Activated B cell treated with CpG ODN at 0.5 μM for 24 hours (primary cell): ENCODE results near the gene PI4KA. TPM values are rescaled to one million over a fixed set of nuclear protein-coding genes. Genes with fewer than 3 reads are reported as not detected.

Experiments
- ATAC-seq: fragments of 200-7000 bp; cut with Tn5 transposase; one replicate; pipeline ENCODE4 v1.10.0; 2021; ENCODE audit warnings: low read depth, mild to moderate bottlenecking, moderate library complexity
- CTCF ChIA-PET: fragments of 350-600 bp; sonication (Branson Sonifier 250); formaldehyde crosslinking; loops from one replicate; lab custom pipeline; 2021; ENCODE audit warnings: antibody characterized with exemption; lab: Charles Lee
- POLR2A ChIA-PET: fragments of 350-600 bp; sonication (Branson Sonifier 250); formaldehyde crosslinking; loops from one replicate; lab custom pipeline; 2021; ENCODE audit warnings: antibody characterized with exemption; lab: Charles Lee
- DNase-seq: peaks from one replicate; pipeline ENCODE4 v3.0.0; 2022
- H3K27ac Mint-ChIP-seq: one replicate; pipeline ENCODE4 v1.8.0; 2020; ENCODE audit warnings: mixed read lengths
- H3K27me3 Mint-ChIP-seq: one replicate; pipeline ENCODE4 v1.8.0; 2021; ENCODE audit warnings: mixed read lengths
- H3K36me3 Mint-ChIP-seq: one replicate; pipeline ENCODE4 v1.8.0; 2021; ENCODE audit warnings: low read depth, mixed read lengths
- H3K4me1 Mint-ChIP-seq: one replicate; pipeline ENCODE4 v1.8.0; 2021; ENCODE audit warnings: mixed read lengths
- H3K4me3 Mint-ChIP-seq: one replicate; pipeline ENCODE4 v1.8.0; 2020; ENCODE audit warnings: mild to moderate bottlenecking, mixed read lengths
- H3K9me3 Mint-ChIP-seq: one replicate; pipeline ENCODE4 v1.8.0; 2020; ENCODE audit warnings: mixed read lengths
- intact Hi-C: fragments of 100-400 bp; cut with micrococcal nuclease; formaldehyde crosslinking; loops from one replicate; pipeline ENCODE4 v1.15.1; 2024
- total RNA-seq: library from RNA; stranded (reverse); gene quantifications from 2 replicates; pipeline ENCODE4 v1.2.3, GENCODE V29; 2022
- TF ChIP-seq, protein P1 (sequence below): fragments of 200-600 bp; IDR thresholded peaks from one replicate; pipeline ENCODE4 v1.8.0; 2022; ENCODE audit warnings: antibody characterized with exemption, mild to moderate bottlenecking

Gene PI4KA
- total RNA-seq, 1 donor from 2014 or later = 114 TPM

DNA sequence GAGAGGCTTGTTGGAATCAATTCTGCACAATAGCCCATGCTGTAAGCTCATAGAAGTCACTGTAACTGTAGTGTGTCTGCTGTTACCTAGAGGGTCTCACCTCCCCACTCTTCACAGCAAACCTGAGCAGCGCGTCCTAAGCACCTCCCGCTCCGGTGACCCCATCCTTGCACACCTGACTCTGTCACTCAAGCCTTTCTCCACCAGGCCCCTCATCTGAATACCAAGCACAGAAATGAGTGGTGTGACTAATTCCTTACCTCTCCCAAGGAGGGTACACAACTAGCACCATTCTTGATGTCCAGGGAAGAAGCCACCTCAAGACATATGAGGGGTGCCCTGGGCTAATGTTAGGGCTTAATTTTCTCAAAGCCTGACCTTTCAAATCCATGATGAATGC is 71.4 kb downstream of the PI4KA start:
- no peaks in the 10 kb centered on the region for H3K27me3 Mint-ChIP-seq
- no peaks in the 10 kb centered on the region for H3K9me3 Mint-ChIP-seq
- H3K4me3 Mint-ChIP-seq = no peak overlapping the region
- H3K36me3 Mint-ChIP-seq = peaks cover 62% of the 10 kb centered on the region
- ChIA-PET POLR2A (no interaction called here), CTCF (interaction anchor here (1.0 to 1.1 kb wide), 2 partner anchors 8 to 37 kb away, joined by 3 to 6 read pairs; no protein-coding TSS in a partner anchor)
- no peak for DNase-seq
- intact Hi-C loops = no loop called here
- peaks cover 16% of the 10 kb centered on the region for H3K4me1 Mint-ChIP-seq
- H3K27ac Mint-ChIP-seq = no peak overlapping the region
- ATAC-seq = no peak
- TF ChIP-seq, protein P1, sequence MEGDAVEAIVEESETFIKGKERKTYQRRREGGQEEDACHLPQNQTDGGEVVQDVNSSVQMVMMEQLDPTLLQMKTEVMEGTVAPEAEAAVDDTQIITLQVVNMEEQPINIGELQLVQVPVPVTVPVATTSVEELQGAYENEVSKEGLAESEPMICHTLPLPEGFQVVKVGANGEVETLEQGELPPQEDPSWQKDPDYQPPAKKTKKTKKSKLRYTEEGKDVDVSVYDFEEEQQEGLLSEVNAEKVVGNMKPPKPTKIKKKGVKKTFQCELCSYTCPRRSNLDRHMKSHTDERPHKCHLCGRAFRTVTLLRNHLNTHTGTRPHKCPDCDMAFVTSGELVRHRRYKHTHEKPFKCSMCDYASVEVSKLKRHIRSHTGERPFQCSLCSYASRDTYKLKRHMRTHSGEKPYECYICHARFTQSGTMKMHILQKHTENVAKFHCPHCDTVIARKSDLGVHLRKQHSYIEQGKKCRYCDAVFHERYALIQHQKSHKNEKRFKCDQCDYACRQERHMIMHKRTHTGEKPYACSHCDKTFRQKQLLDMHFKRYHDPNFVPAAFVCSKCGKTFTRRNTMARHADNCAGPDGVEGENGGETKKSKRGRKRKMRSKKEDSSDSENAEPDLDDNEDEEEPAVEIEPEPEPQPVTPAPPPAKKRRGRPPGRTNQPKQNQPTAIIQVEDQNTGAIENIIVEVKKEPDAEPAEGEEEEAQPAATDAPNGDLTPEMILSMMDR = no peak

DNA sequence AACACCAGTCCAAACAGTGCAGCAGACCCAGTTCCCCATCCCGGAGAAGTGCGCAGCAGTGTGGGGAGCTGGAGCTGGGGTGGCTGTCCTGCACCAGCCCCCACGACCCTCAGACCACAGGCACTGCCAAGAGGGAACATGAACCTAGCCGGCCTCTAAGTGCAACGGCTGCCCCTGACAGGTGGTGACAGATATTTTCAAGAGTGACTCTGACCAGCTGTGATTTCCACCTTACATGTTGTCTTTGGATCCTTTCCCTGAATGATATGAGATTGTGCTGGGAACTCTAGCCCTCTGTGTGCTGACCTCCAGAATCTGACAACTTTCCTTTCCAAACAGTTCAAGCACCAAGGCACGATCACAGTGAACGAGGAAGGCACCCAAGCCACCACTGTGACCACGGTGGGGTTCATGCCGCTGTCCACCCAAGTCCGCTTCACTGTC is 72.1 kb downstream of the PI4KA start:
- intact Hi-C loops = no loop called here
- H3K9me3 Mint-ChIP-seq = no peaks in the 10 kb centered on the region
- ATAC-seq = no peak
- H3K4me3 Mint-ChIP-seq = no peak overlapping the region
- CTCF ChIA-PET = interaction anchor here (1.0 to 1.1 kb wide), 2 partner anchors 9 to 37 kb away, joined by 3 to 6 read pairs; no protein-coding TSS in a partner anchor
- H3K27ac Mint-ChIP-seq = no peak overlapping the region
- no peaks in the 10 kb centered on the region for H3K27me3 Mint-ChIP-seq
- TF ChIP-seq, protein P1 = no peak
- H3K4me1 Mint-ChIP-seq = peaks cover 16% of the 10 kb centered on the region
- POLR2A ChIA-PET = no interaction called here
- no peak for DNase-seq
- H3K36me3 Mint-ChIP-seq = peaks cover 59% of the 10 kb centered on the region

DNA sequence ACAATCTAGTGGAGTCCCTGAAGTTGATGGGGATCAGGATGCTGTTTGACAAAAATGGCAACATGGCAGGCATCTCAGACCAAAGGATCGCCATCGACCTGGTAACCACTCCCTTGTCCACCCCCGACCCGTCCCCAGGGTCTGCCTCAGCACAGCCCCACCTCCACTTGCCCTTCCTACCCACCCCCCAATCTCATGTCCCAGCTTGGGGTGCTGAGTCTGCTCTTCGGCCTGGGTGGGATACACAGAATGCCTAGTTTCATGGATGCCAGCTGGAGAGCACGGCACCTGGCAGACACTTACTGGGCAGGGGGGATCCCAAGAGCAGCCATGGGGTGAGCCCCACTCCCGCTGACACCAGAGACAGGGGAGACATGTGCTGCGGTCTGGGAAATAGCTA is 72.6 kb downstream of the PI4KA start:
- Mint-ChIP-seq H3K27ac (no peak overlapping the region), H3K9me3 (no peaks in the 10 kb centered on the region), H3K27me3 (no peaks in the 10 kb centered on the region), H3K4me3 (no peak overlapping the region), H3K36me3 (peaks cover 55% of the 10 kb centered on the region), H3K4me1 (peaks cover 16% of the 10 kb centered on the region)
- CTCF ChIA-PET = interaction anchor here (1.1 kb wide), 1 partner anchor 9 kb away, joined by 3 read pairs; no protein-coding TSS in a partner anchor
- intact Hi-C loops = no loop called here
- DNase-seq = no peak
- TF ChIP-seq, protein P1 = no peak
- POLR2A ChIA-PET = no interaction called here
- ATAC-seq = no peak

DNA sequence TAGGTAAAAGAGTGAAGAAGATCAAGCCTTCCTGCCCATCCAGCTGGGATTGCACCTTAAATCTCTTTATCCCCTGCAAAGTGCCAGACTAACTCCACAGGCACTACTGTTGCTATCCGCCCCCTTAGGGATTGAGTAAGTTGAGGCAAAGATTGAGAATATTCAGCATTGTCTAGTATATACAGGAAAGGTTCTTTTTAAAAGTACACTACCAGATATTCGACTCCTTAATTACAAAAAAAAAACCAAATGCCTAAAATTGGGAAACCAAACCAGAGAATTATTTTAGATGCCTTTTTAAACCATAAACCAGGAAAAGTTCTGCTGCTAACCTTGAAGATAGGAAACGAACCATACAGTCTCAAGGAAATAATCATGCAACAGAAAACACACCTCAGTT is 73.2 kb downstream of the PI4KA start:
- TF ChIP-seq, protein P1 = no peak
- H3K4me1 Mint-ChIP-seq = peaks cover 16% of the 10 kb centered on the region
- H3K27ac Mint-ChIP-seq = no peak overlapping the region
- peaks cover 50% of the 10 kb centered on the region for H3K36me3 Mint-ChIP-seq
- DNase-seq = no peak
- intact Hi-C loops = loop anchor here (2.0 kb wide), 2 partner anchors 37 to 367 kb away; no protein-coding TSS in a partner anchor
- no peaks in the 10 kb centered on the region for H3K9me3 Mint-ChIP-seq
- H3K27me3 Mint-ChIP-seq = no peaks in the 10 kb centered on the region
- ATAC-seq = no peak
- no peak overlapping the region for H3K4me3 Mint-ChIP-seq
- CTCF ChIA-PET = interaction anchor here (1.5 to 3.1 kb wide), 4 partner anchors 8 to 44 kb away, joined by 4 to 11 read pairs (median 6); no protein-coding TSS in a partner anchor
- POLR2A ChIA-PET = no interaction called here

DNA sequence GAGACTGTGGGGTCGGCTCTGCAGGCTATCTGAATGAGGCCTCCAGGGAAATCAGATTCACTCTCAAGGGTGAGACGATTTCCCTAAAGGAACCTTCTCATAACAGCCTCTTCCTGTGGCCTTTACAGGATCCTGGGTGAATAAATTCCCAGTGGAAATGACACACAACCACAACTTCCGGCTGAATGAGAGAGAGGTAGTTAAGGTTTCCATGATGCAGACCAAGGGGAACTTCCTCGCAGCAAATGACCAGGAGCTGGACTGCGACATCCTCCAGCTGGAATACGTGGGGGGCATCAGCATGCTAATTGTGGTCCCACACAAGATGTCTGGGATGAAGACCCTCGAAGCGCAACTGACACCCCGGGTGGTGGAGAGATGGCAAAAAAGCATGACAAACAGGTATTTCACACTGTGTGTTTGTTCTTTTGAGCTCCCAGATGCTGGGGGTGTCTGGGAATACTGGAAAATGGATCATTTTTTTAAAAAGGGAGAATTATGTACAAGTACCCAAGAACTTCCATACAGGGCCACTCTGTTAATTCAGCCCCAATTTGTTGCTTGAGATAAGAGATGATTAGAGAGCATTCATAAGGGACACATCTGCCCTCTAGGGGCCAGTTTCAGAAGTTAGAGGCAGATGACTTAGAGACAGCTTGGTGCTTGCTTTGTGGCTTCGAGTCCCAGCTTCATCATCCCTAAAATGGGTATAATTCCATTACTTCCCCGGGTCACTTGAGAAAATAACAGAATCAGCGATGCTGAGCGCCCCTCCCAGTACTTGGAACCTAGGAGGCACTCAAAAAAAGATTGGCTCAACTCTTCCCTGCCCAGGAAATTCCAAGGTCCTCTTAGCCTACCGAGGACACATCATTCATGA is 74.5 kb downstream of the PI4KA start:
- intact Hi-C loops = loop anchor here (1.0 to 2.0 kb wide), 3 partner anchors 35 to 365 kb away; no protein-coding TSS in a partner anchor

More for the DNA sequence above, 74.5 kb downstream of the PI4KA start:
- Mint-ChIP-seq H3K27me3 (no peaks in the 10 kb centered on the region), H3K36me3 (peaks cover 56% of the 10 kb centered on the region), H3K27ac (peak overlapping the region; percentile 30), H3K4me1 (peaks cover 16% of the 10 kb centered on the region), H3K4me3 (peak overlapping the region; percentile 32), H3K9me3 (no peaks in the 10 kb centered on the region)
- ChIA-PET CTCF (interaction anchor here (0.6 to 3.1 kb wide), 12 partner anchors 9 to 1078 kb away, joined by 3 to 11 read pairs (median 4); no protein-coding TSS in a partner anchor), POLR2A (interaction anchor here (0.6 kb wide), 1 partner anchor 27 kb away, joined by 5 read pairs; no protein-coding TSS in a partner anchor)
- DNase-seq (no peak), ATAC-seq (peak; percentile 85)
- TF ChIP-seq, protein P1 = no peak
